ENCODE results near the gene NFIB. TPM values are rescaled to one million over a fixed set of nuclear protein-coding genes. Genes with fewer than 3 reads are reported as not detected.

Gene NFIB
- total RNA-seq, 2 donors from 2014 or later, result 5.3 to 14.1 TPM

GRCh38 chr9:14231196-14231990 is 82.5 kb downstream of the NFIB start:
- TF ChIP-seq CTCF (conservative IDR thresholded peaks at IDR 0.05), result no peak
- no peaks in the 10 kb centered on the region for H3K9me3 Mint-ChIP-seq
- H3K4me1 ChIP-seq (ENCODE audit: control insufficient read depth, insufficient read depth, low read length), result no peaks in the 10 kb centered on the region
- no peak for DNase-seq
- no peaks in the 10 kb centered on the region for H3K9me3 ChIP-seq (ENCODE audit: control insufficient read depth, low read length)
- no peak overlapping the region for H3K4me3 ChIP-seq (ENCODE audit: low read length)
- no peak overlapping the region for H3K4me3 Mint-ChIP-seq
- 90% methylated on average over 5 of the region's 5 CpGs; no CpG with 5 or more reads in 1 of the 2 experiments for WGBS, 2 experiments (ENCODE audit: insufficient coverage in 1 of 2, insufficient read length in 1 of 2)
- no peaks in the 10 kb centered on the region for H3K27me3 Mint-ChIP-seq (ENCODE audit: insufficient read depth)
- peaks cover 16% of the 10 kb centered on the region for H3K4me1 Mint-ChIP-seq
- H3K27me3 ChIP-seq (ENCODE audit: control insufficient read depth, insufficient read depth, low read length, poor library complexity, severe bottlenecking), result no peaks in the 10 kb centered on the region
- H3K36me3 Mint-ChIP-seq (ENCODE audit: low read depth), result no peaks in the 10 kb centered on the region
- no peaks in the 10 kb centered on the region for H3K36me3 ChIP-seq (ENCODE audit: control insufficient read depth, insufficient read depth, low read length)
- no peak overlapping the region for H3K9ac ChIP-seq (ENCODE audit: extremely low read depth, low read length, poor library complexity, severe bottlenecking)
- no peak overlapping the region for H3K27ac Mint-ChIP-seq
- no peak overlapping the region for H3K27ac ChIP-seq (ENCODE audit: low read depth, low read length)

GRCh38 chr9:14228602-14229001 is 85.3 kb downstream of the NFIB start:
- Mint-ChIP-seq H3K36me3 (ENCODE audit: low read depth) (no peaks in the 10 kb centered on the region), H3K27ac (no peak overlapping the region), H3K27me3 (ENCODE audit: insufficient read depth) (no peaks in the 10 kb centered on the region), H3K4me3 (no peak overlapping the region), H3K4me1 (peaks cover 3% of the 10 kb centered on the region), H3K9me3 (no peaks in the 10 kb centered on the region)
- 100% methylated on average over 1 of the region's 1 CpG; no CpG with 5 or more reads in 1 of the 2 experiments for WGBS, 2 experiments (ENCODE audit: insufficient coverage in 1 of 2, insufficient read length in 1 of 2)
- H3K36me3 ChIP-seq (ENCODE audit: control insufficient read depth, insufficient read depth, low read length), result no peaks in the 10 kb centered on the region
- no peak overlapping the region for H3K9ac ChIP-seq (ENCODE audit: extremely low read depth, low read length, poor library complexity, severe bottlenecking)
- H3K4me3 ChIP-seq (ENCODE audit: low read length), result no peak overlapping the region
- no peak for DNase-seq
- TF ChIP-seq CTCF (conservative IDR thresholded peaks at IDR 0.05), result no peak
- H3K9me3 ChIP-seq (ENCODE audit: control insufficient read depth, low read length), result no peaks in the 10 kb centered on the region
- H3K4me1 ChIP-seq (ENCODE audit: control insufficient read depth, insufficient read depth, low read length), result no peaks in the 10 kb centered on the region
- no peak overlapping the region for H3K27ac ChIP-seq (ENCODE audit: low read depth, low read length)
- H3K27me3 ChIP-seq (ENCODE audit: control insufficient read depth, insufficient read depth, low read length, poor library complexity, severe bottlenecking), result no peaks in the 10 kb centered on the region

- no peak overlapping the region for H3K27ac ChIP-seq (ENCODE audit: low read depth, low read length)
- TF ChIP-seq CTCF (conservative IDR thresholded peaks at IDR 0.05), result no peak
- 97 to 98% methylated on average over 7 to 9 of the region's 11 CpGs for WGBS, 2 experiments (ENCODE audit: insufficient coverage in 1 of 2, insufficient read length in 1 of 2)
- no peak overlapping the region for H3K9ac ChIP-seq (ENCODE audit: extremely low read depth, low read length, poor library complexity, severe bottlenecking)
- Mint-ChIP-seq H3K36me3 (ENCODE audit: low read depth) (no peaks in the 10 kb centered on the region), H3K4me1 (peaks cover 2% of the 10 kb centered on the region), H3K4me3 (no peak overlapping the region), H3K27me3 (ENCODE audit: insufficient read depth) (no peaks in the 10 kb centered on the region), H3K9me3 (no peaks in the 10 kb centered on the region), H3K27ac (no peak overlapping the region)
- DNase-seq, result no peak
- H3K27me3 ChIP-seq (ENCODE audit: control insufficient read depth, insufficient read depth, low read length, poor library complexity, severe bottlenecking), result no peaks in the 10 kb centered on the region
- no peak overlapping the region for H3K4me3 ChIP-seq (ENCODE audit: low read length)
- no peaks in the 10 kb centered on the region for H3K36me3 ChIP-seq (ENCODE audit: control insufficient read depth, insufficient read depth, low read length)
- no peaks in the 10 kb centered on the region for H3K4me1 ChIP-seq (ENCODE audit: control insufficient read depth, insufficient read depth, low read length)
- H3K9me3 ChIP-seq (ENCODE audit: control insufficient read depth, low read length), result no peaks in the 10 kb centered on the region
Observed at GRCh38 chr9:14226855-14227532, 86.9 kb downstream of the NFIB start.

All from endodermal cell (in vitro differentiated cells).